Stimulated activated naive CD8-positive, alpha-beta T cell treated with anti-CD3 and anti-CD28 coated beads, Interleukin-15, Interleukin-2, amounts not matched to agents 100 ng/mL and 50 ng/mL, for 24 hours (primary cell): Measurements from ENCODE around the gene APBA1.

Experiments
- H3K27ac Mint-ChIP-seq: one replicate; pipeline ENCODE4 v1.8.0; 2021; ENCODE audit warnings: mild to moderate bottlenecking, mixed read lengths
- H3K27me3 Mint-ChIP-seq: one replicate; pipeline ENCODE4 v1.8.0; 2021; ENCODE audit warnings: mixed read lengths
- H3K36me3 Mint-ChIP-seq: one replicate; pipeline ENCODE4 v1.8.0; 2021; ENCODE audit warnings: low read depth, mixed read lengths
- H3K4me1 Mint-ChIP-seq: one replicate; pipeline ENCODE4 v1.8.0; 2021; ENCODE audit warnings: low read depth, mixed read lengths
- H3K4me3 Mint-ChIP-seq: one replicate; pipeline ENCODE4 v1.8.0; 2021; ENCODE audit warnings: mild to moderate bottlenecking, mixed read lengths
- H3K9me3 Mint-ChIP-seq: one replicate; pipeline ENCODE4 v1.8.0; 2021; ENCODE audit warnings: mixed read lengths

The APBA1 gene

DNA sequence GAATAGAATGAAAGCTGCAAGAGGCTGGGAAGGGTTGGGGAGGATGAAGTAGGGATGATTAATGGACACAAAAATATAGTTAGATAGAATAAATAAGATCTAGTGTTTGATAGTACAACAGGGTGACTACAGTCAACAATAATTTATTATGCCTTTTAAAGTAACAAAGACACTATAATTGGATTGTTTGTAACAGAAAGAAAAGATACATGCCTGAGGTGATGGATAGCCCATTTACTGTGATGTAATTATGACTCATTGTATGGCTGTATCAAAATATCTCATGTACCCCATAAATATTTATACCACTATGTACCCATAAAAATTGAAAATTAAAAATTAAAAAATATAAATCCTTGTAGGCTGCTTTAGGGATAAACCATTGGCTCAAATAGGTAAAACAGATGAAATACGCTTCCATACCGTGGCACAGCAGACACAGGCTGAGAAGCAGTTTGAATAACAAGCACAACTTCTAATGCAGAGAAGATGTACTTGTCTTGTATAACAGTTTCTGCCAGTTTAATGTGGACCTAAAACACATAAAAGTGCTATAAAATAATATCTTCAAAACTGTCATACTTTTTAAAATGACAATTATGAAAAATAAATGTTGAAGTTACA, 34.9 kb downstream of the APBA1 start:
- H3K9me3 Mint-ChIP-seq, result peaks cover 11% of the 10 kb centered on the region
- H3K4me1 Mint-ChIP-seq, result no peaks in the 10 kb centered on the region
- H3K36me3 Mint-ChIP-seq, result no peaks in the 10 kb centered on the region
- no peak overlapping the region for H3K27ac Mint-ChIP-seq
- H3K4me3 Mint-ChIP-seq, result no peak overlapping the region
- H3K27me3 Mint-ChIP-seq, result peaks cover 35% of the 10 kb centered on the region

DNA sequence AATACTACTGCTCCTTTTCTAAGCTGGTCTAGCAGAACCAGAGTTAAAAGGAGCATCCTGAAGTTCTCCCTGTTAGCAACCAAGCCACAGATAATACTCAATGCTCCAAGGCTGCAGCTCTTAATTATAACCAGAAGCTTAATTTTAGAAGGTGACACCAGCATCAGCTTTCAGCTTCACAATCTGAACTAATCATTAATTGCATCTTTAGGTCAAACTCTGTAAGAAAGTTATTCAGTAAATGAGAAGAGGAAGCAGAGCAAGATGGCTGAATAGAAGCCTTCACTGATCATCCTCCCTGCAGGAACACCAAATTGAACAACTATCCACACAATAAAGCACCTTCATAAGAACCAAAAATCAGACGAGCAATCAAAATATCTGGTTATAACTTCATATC, 38.5 kb downstream of the APBA1 start:
- peaks cover 3% of the 10 kb centered on the region for H3K9me3 Mint-ChIP-seq
- H3K27me3 Mint-ChIP-seq, result peaks cover 44% of the 10 kb centered on the region
- H3K36me3 Mint-ChIP-seq, result no peaks in the 10 kb centered on the region
- no peaks in the 10 kb centered on the region for H3K4me1 Mint-ChIP-seq
- no peak overlapping the region for H3K4me3 Mint-ChIP-seq
- H3K27ac Mint-ChIP-seq, result no peak overlapping the region

DNA sequence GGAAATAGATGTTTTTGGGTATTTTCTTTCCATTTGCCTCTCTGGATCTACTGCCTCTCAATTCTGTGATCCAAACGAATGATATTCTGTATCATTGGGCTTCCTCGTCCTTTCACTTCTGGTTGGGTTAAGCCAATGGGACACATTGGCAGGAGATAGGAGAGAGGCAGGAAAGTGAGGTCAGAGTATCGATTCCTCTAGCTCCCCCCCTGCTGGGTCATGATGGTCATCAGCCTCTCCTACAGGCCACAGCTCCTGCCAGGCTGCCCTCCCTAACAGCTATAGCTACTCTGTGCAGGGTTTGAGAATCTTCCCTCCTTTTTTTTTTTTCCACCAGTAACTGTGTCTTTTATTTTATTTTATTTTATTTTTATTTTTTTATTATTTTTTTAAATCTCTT, 39.4 kb downstream of the APBA1 start:
- Mint-ChIP-seq H3K9me3 (peaks cover 3% of the 10 kb centered on the region), H3K36me3 (no peaks in the 10 kb centered on the region), H3K4me3 (no peak overlapping the region), H3K27me3 (peaks cover 52% of the 10 kb centered on the region), H3K27ac (no peak overlapping the region), H3K4me1 (no peaks in the 10 kb centered on the region)

DNA sequence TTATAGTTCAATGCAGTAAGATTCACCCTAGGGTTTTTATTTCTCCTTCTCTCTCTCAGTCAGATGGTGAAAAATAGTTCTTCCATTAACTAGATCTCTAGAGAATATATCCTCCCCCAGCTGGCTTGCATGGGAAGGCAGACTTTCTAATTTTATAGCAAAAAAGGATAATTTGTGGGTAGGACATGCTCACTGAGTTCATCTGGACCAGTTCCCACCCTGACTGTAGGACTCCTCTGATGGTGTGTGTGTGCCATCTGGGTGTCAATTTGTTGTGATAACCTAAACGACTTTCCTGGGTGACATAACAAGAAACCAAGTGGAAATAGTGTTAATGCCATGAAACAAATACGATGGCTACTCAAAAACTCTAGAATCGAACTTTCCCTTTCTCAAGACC, 44.9 kb downstream of the APBA1 start:
- H3K36me3 Mint-ChIP-seq, result no peaks in the 10 kb centered on the region
- H3K4me3 Mint-ChIP-seq, result no peak overlapping the region
- no peaks in the 10 kb centered on the region for H3K4me1 Mint-ChIP-seq
- H3K27ac Mint-ChIP-seq, result no peak overlapping the region
- peaks cover 24% of the 10 kb centered on the region for H3K27me3 Mint-ChIP-seq
- no peaks in the 10 kb centered on the region for H3K9me3 Mint-ChIP-seq

DNA sequence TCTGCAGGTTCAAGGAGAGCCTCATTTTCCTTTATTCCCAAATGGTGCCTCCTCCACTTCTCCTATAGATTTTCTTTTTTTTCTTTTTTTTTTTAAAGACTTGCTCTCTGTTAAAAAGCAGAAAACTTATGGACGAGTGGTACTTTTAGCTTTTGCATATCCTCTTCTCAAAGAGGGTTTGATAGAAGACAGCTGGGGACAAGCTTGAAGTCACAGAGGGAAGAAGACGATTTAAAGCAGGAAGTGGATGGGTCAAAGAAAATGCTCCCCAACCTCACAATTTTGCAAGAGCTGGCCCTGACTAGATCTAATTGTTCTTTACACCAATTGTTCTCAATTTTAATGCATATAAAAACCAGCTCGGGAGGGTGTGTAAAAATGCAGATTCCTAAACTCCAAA, 48.9 kb downstream of the APBA1 start:
- Mint-ChIP-seq H3K4me3 (no peak overlapping the region), H3K4me1 (no peaks in the 10 kb centered on the region), H3K9me3 (no peaks in the 10 kb centered on the region), H3K36me3 (no peaks in the 10 kb centered on the region), H3K27me3 (peaks cover 11% of the 10 kb centered on the region), H3K27ac (no peak overlapping the region)

DNA sequence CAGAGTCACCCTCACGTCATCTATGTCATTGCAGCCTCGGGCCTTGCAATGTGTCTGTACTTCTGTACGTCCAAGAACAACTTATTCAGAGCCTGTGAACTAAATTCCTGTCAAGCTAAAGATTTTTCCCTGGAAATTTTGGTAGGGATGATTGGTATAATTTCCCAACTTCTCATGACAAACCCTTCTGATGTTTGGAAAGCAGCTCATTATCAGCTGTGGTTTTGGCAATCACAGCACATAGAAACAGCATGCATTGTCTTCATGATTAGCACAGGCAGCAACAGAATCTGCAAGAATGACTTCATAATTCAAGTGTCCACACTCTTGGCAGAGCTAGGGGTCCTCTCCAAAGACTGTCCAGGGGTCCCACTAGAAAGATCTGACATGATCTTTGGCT, 49.5 kb downstream of the APBA1 start:
- H3K36me3 Mint-ChIP-seq, result no peaks in the 10 kb centered on the region
- no peak overlapping the region for H3K4me3 Mint-ChIP-seq
- H3K27ac Mint-ChIP-seq, result no peak overlapping the region
- H3K9me3 Mint-ChIP-seq, result no peaks in the 10 kb centered on the region
- no peaks in the 10 kb centered on the region for H3K4me1 Mint-ChIP-seq
- H3K27me3 Mint-ChIP-seq, result peaks cover 7% of the 10 kb centered on the region

DNA sequence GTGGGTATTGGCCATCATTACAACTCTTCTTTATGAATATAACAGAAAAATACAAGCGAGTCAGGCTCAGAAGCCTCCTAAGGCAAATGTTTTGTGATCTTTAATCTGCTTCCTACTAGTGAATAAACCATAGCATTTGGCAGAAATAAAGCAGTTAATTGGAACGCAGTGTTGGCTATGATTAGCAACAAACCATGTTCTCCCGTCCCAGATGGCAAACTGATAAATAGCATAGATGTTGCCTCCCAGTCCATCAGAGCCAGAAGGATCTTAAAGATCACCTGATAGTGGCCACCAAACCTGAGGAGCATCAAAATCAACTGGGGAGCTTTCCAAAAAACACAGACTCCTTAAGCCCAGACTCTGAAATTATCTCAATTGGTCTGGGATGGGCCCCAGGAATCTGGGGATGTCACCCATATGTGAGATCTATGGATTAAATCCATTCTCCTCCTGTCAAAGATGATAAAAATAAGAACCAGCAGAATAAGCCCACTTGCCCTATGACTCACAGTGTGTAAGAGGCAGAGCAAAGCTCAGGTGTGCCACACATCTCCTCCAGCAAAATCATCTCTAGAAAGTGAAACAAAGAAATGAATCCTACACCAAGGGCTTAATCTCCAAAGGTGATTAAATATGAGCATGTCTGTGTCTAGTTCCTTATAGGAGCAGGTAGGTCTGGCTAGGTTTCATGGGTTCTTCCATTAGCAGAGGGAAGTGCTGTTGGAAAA, 50.3 kb downstream of the APBA1 start:
- H3K4me1 Mint-ChIP-seq, result no peaks in the 10 kb centered on the region
- H3K27me3 Mint-ChIP-seq, result peaks cover 5% of the 10 kb centered on the region
- no peak overlapping the region for H3K27ac Mint-ChIP-seq
- no peak overlapping the region for H3K4me3 Mint-ChIP-seq
- no peaks in the 10 kb centered on the region for H3K36me3 Mint-ChIP-seq
- H3K9me3 Mint-ChIP-seq, result peaks cover 3% of the 10 kb centered on the region

DNA sequence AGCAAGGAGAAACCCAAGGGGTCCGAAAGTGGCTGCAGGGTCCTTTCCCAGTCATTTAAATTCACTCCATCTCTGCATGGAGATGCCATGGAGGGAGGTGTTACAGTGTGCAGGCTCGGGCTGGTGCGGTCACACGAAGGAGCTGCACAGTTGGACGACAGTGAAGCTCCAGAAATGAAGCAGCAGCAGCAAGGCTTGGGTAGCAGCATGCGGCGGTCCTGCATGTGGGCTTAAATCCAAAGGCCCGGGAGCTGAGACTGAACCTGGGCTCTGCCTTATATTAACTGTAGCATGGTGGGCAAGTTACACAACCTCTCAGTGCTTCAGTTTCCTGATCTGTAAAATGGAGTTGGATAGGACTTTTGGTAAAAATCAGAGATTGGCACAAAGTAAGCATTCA, 51.4 kb downstream of the APBA1 start:
- Mint-ChIP-seq H3K4me3 (no peak overlapping the region), H3K36me3 (no peaks in the 10 kb centered on the region), H3K27me3 (no peaks in the 10 kb centered on the region), H3K27ac (no peak overlapping the region), H3K9me3 (peaks cover 3% of the 10 kb centered on the region), H3K4me1 (no peaks in the 10 kb centered on the region)

DNA sequence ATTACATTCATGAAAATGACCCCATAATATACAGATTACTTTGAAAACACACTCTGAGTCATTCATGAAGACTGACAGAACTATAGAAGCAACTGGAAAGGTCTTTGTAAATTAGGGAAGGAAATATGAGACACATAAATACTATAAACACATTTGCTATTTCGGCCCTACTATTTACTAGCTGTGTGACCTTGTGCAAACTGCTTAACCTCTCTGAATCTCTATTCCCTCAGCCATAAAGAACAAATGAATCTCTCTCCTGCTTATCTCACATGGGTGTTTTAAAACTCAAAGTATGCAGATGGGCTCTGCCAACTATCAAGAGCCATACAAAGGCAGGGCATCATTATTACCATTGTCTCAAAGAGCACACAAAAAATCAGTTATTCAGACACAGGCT, 52.9 kb downstream of the APBA1 start:
- H3K36me3 Mint-ChIP-seq, result no peaks in the 10 kb centered on the region
- no peak overlapping the region for H3K27ac Mint-ChIP-seq
- H3K27me3 Mint-ChIP-seq, result no peaks in the 10 kb centered on the region
- H3K4me1 Mint-ChIP-seq, result no peaks in the 10 kb centered on the region
- peaks cover 3% of the 10 kb centered on the region for H3K9me3 Mint-ChIP-seq
- H3K4me3 Mint-ChIP-seq, result no peak overlapping the region

DNA sequence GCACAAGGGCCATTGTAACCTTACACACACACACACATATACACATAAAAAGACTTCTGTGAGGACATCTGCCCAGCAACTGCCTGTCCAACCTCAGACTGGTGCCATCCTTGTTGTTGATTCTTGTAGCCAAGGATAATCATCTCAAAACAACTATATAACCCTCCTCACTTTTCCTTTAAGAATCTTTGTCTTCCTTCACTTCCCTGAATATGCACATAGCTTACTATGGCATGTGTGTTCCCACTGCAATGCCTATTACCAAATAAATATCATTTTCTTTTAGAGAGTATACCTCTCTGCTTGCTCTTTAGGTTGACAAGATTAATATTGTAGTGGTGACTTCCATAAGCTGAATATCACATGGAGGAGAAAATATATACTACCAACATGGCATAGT, 55.2 kb downstream of the APBA1 start:
- no peaks in the 10 kb centered on the region for H3K36me3 Mint-ChIP-seq
- H3K4me3 Mint-ChIP-seq, result no peak overlapping the region
- peaks cover 3% of the 10 kb centered on the region for H3K9me3 Mint-ChIP-seq
- no peak overlapping the region for H3K27ac Mint-ChIP-seq
- H3K27me3 Mint-ChIP-seq, result no peaks in the 10 kb centered on the region
- H3K4me1 Mint-ChIP-seq, result no peaks in the 10 kb centered on the region

DNA sequence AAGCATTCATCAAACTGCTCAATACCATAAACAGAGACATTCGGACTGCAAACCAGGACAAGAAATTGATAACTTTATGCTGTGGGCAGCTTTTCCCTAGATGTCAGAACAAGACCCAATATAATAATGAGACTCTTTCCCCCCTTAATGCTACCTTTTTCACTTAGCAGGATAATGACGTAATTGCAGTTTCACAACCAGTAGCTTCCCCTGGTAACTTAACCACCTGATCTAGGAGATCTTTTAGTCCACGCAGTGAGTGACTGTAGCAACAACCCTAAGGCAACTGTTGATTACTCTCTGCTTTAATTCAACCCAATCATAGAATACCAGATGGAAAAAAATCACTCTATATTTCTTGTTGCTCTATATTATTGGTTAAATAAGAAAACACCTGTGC, 56.3 kb downstream of the APBA1 start:
- H3K27me3 Mint-ChIP-seq, result no peaks in the 10 kb centered on the region
- no peak overlapping the region for H3K4me3 Mint-ChIP-seq
- H3K9me3 Mint-ChIP-seq, result peaks cover 3% of the 10 kb centered on the region
- no peak overlapping the region for H3K27ac Mint-ChIP-seq
- H3K4me1 Mint-ChIP-seq, result no peaks in the 10 kb centered on the region
- H3K36me3 Mint-ChIP-seq, result no peaks in the 10 kb centered on the region

DNA sequence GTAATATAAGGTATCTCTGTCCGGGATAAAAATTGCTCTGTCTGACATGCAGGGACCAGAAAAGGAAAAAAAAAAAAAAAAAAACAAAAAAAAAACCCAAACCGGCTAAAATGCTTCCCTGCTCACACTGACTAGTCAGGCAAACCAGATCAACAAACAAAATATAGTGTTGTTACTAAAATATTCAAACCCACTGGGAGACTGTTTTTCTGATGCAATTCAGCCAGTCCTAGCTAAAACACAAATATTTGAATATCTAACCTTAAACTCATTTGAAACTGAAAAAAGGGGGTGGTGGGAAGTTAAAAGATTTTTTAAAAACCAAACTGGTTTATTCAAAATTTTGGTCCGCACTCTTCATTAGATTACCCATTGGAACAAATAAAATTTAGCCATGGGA, 61.0 kb downstream of the APBA1 start:
- no peaks in the 10 kb centered on the region for H3K9me3 Mint-ChIP-seq
- no peaks in the 10 kb centered on the region for H3K27me3 Mint-ChIP-seq

DNA sequence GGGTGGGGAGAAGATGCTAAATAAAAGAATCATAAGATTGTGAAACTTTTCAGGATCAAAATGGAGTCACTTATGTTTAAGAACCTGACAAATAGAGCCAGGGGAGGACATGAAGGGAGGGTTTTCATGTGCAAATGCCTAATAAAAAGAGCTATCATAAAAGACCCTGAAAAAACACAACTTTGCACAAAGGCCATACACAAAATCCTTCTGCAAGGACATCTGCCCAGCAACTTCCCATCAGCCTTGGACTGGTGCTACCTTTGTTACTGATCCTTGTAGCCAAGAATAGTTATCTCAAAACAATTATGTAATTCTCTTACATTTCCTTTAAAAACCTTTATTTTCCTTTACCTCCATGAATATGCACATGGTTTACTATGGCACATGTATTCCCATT, 63.0 kb downstream of the APBA1 start:
- no peaks in the 10 kb centered on the region for H3K4me1 Mint-ChIP-seq
- H3K36me3 Mint-ChIP-seq, result no peaks in the 10 kb centered on the region

More for the DNA sequence above, 61.0 kb downstream of the APBA1 start:
- Mint-ChIP-seq H3K4me1 (no peaks in the 10 kb centered on the region), H3K4me3 (no peak overlapping the region), H3K27ac (no peak overlapping the region), H3K36me3 (no peaks in the 10 kb centered on the region)

DNA sequence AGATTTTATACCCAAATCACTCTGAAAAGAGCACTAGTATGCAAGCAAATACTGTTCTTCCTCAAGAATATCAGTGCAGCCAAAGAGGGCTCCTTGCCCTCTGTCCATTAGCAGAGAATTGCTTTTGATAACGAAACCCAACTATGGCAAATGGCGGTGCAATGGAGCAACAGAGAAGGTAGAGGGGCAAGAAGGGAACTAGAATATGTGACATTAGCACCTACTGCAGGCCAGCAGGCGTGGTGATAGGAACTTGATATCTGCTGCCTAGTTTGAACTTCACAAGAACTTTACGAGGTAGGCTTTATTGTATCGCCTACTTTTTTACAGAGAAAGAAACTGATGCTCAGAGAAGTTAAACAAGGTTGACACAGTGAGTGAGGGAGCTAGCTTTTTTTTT, 66.1 kb downstream of the APBA1 start:
- Mint-ChIP-seq H3K27me3 (no peaks in the 10 kb centered on the region), H3K27ac (no peak overlapping the region), H3K36me3 (no peaks in the 10 kb centered on the region), H3K4me3 (no peak overlapping the region), H3K4me1 (no peaks in the 10 kb centered on the region), H3K9me3 (no peaks in the 10 kb centered on the region)

More for the DNA sequence above, 63.0 kb downstream of the APBA1 start:
- Mint-ChIP-seq H3K27me3 (no peaks in the 10 kb centered on the region), H3K27ac (no peak overlapping the region), H3K9me3 (no peaks in the 10 kb centered on the region), H3K4me3 (no peak overlapping the region)

DNA sequence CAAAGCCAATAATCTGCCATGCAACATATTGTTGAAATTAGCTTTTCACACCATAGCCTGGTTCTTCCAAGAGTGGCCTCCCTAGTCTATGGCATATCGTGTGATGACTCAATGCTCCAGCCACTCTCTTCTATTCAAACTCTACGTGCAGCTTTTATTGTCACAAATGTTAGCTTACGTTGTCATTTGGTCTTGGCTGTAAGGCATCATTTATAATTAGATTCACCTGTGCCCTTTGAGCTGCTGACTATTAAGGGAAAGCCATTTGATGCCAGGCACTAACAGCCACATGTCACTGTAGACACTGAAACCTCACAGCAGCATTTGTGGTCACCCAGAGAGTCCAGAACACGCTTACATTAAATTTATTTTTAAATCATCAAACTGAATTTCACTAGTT, 66.8 kb downstream of the APBA1 start:
- Mint-ChIP-seq H3K4me3 (no peak overlapping the region), H3K27ac (no peak overlapping the region), H3K9me3 (no peaks in the 10 kb centered on the region), H3K27me3 (no peaks in the 10 kb centered on the region), H3K36me3 (no peaks in the 10 kb centered on the region), H3K4me1 (no peaks in the 10 kb centered on the region)
